GM23338 (cell line): ENCODE data around the gene PRC1. TPM values are rescaled to one million over a fixed set of nuclear protein-coding genes. Genes with fewer than 3 reads are reported as not detected.

ENCODE experiments used
- ATAC-seq: fragments of 200-7000 bp; cut with Tn5 transposase; 3 replicates; pipeline ENCODE4 v1.9.1; 2020
- DNase-seq: peaks from one replicate; pipeline ENCODE4 v3.0.0-alpha.2; 2015; ENCODE audit warnings: low spot score
- H2AFZ ChIP-seq: fragments of 200-600 bp; sonication (generic); 2 replicates; pipeline ENCODE4 v1.8.0; 2016; ENCODE audit warnings: antibody characterized with exemption, mild to moderate bottlenecking, moderate library complexity
- H3F3A ChIP-seq: fragments of 200-600 bp; sonication (generic); replicated peaks from 2 replicates; pipeline ENCODE4 v1.8.0; 2017; ENCODE audit warnings: antibody characterized with exemption, mixed run types, low read depth
- H3K27ac ChIP-seq: fragments of 200-600 bp; sonication (generic); 2 replicates; pipeline ENCODE4 v1.6.1; 2016; ENCODE audit warnings: low read depth
- H3K27me3 ChIP-seq: fragments of 200-600 bp; sonication (generic); 2 replicates; pipeline ENCODE4 v1.8.0; 2016; ENCODE audit warnings: mild to moderate bottlenecking, mixed run types, moderate library complexity; ENCODE audit not compliant: insufficient read depth
- H3K36me3 ChIP-seq: fragments of 200-600 bp; sonication (generic); 2 replicates; pipeline ENCODE4 v1.8.0; 2016; ENCODE audit warnings: mild to moderate bottlenecking; ENCODE audit not compliant: insufficient read depth
- H3K4me1 ChIP-seq: fragments of 200-600 bp; sonication (generic); 2 replicates; pipeline ENCODE4 v1.8.0; 2016; ENCODE audit warnings: mild to moderate bottlenecking, moderate library complexity; ENCODE audit not compliant: insufficient read depth
- H3K4me2 ChIP-seq: fragments of 200-600 bp; sonication (generic); 2 replicates; pipeline ENCODE4 v1.7.1; 2017; ENCODE audit warnings: mixed run types
- H3K4me3 ChIP-seq: fragments of 200-600 bp; sonication (generic); 2 replicates; pipeline ENCODE4 v1.6.1; 2016; ENCODE audit warnings: mixed run types
- H3K79me2 ChIP-seq: fragments of 200-600 bp; sonication (generic); replicated peaks from 2 replicates; pipeline ENCODE4 v1.8.0; 2017; ENCODE audit warnings: mild to moderate bottlenecking; ENCODE audit not compliant: insufficient read depth
- H3K9me2 ChIP-seq: fragments of 200-600 bp; sonication (generic); 2 replicates; pipeline ENCODE4 v1.8.0; 2017; ENCODE audit not compliant: insufficient read depth
- H4K20me1 ChIP-seq: fragments of 200-600 bp; sonication (generic); replicated peaks from 2 replicates; pipeline ENCODE4 v1.8.0; 2017; ENCODE audit warnings: mild to moderate bottlenecking; ENCODE audit not compliant: insufficient read depth
- H3K27ac Mint-ChIP-seq: 2 replicates; pipeline ENCODE4 v1.8.0; 2020; ENCODE audit warnings: inconsistent platforms, mild to moderate bottlenecking, moderate library complexity, mixed read lengths
- H3K27me3 Mint-ChIP-seq: 3 replicates; pipeline ENCODE4 v1.8.0; 2022; ENCODE audit warnings: low read depth, mild to moderate bottlenecking, moderate library complexity, mixed read lengths, inconsistent platforms; ENCODE audit not compliant: insufficient read depth, poor library complexity
- H3K36me3 Mint-ChIP-seq: 3 replicates; pipeline ENCODE4 v1.8.0; 2021; ENCODE audit warnings: low read depth, mild to moderate bottlenecking, inconsistent platforms, moderate library complexity, mixed read lengths
- H3K4me1 Mint-ChIP-seq: 3 replicates; pipeline ENCODE4 v1.8.0; 2020; ENCODE audit warnings: mild to moderate bottlenecking, inconsistent platforms, mixed read lengths
- H3K4me3 Mint-ChIP-seq: 3 replicates; pipeline ENCODE4 v1.8.0; 2021; ENCODE audit warnings: moderate library complexity, mild to moderate bottlenecking, inconsistent platforms, mixed read lengths
- H3K9me3 Mint-ChIP-seq: 3 replicates; pipeline ENCODE4 v1.8.0; 2020; ENCODE audit warnings: moderate library complexity, mild to moderate bottlenecking, inconsistent platforms, mixed read lengths
- CTCF ChIP-seq, 2 experiments: fragments of 200-600 bp in 1 of 2; sonication (generic) in 1 of 2; conservative IDR thresholded peaks; 2 replicates each; pipeline versions ENCODE4 v1.5.1 to v1.6.1; 2016 to 2017; ENCODE audit warnings: antibody characterized with exemption in 2 of 2, low read depth in 2 of 2, mild to moderate bottlenecking in 2 of 2, moderate library complexity in 1 of 2
- EZH2 ChIP-seq: fragments of 200-600 bp; sonication (generic); IDR thresholded peaks from one replicate; pipeline ENCODE4 v1.8.0; 2017; ENCODE audit warnings: antibody characterized with exemption, mild to moderate bottlenecking, low read depth; ENCODE audit not compliant: unreplicated experiment
- EZH2phosphoT487 ChIP-seq: fragments of 200-600 bp; sonication (generic); IDR thresholded peaks from one replicate; pipeline ENCODE4 v1.8.1; 2018; ENCODE audit warnings: antibody characterized with exemption; ENCODE audit not compliant: unreplicated experiment
- JUNB ChIP-seq: IDR thresholded peaks from one replicate; pipeline ENCODE4 v1.6.1; 2016; ENCODE audit warnings: antibody characterized with exemption; ENCODE audit not compliant: unreplicated experiment
- NANOG ChIP-seq: IDR thresholded peaks from 2 replicates; pipeline ENCODE4 v1.6.1; 2016; ENCODE audit warnings: antibody characterized with exemption, borderline replicate concordance
- POLR2AphosphoS5 ChIP-seq: IDR thresholded peaks from 2 replicates; pipeline ENCODE4 v1.6.1; 2016; ENCODE audit warnings: antibody characterized with exemption, low read depth
- REST ChIP-seq: IDR thresholded peaks from one replicate; pipeline ENCODE4 v1.6.1; 2018; ENCODE audit warnings: antibody characterized with exemption; ENCODE audit not compliant: unreplicated experiment
- STAT1 ChIP-seq: IDR thresholded peaks from one replicate; pipeline ENCODE4 v1.6.1; 2016; ENCODE audit warnings: antibody characterized with exemption; ENCODE audit not compliant: unreplicated experiment
- ZNF331 ChIP-seq: fragments of 250-450 bp; sonication (Bioruptor Pico); IDR thresholded peaks from 2 replicates; pipeline ENCODE4 v1.5.0; 2020; ENCODE audit warnings: low read depth, mild to moderate bottlenecking, moderate library complexity
- polyA plus RNA-seq: library from polyadenylated mRNA; unstranded; fragments of >200 nt; fragmentation: Nextera tagmentation; extraction: Ambion mirVana; gene quantifications from 2 replicates; pipeline ENCODE4 v1.2.1, GENCODE V29; 2016
- total RNA-seq: library from RNA; depleted of rRNA; stranded (reverse); fragments of >200 nt; shearing (Covaris generic); gene quantifications from 2 replicates; pipeline ENCODE4 v1.2.3, GENCODE V29; 2014
- TF ChIP-seq, protein P1 (sequence below): IDR thresholded peaks from 2 replicates; pipeline ENCODE4 v1.6.1; 2016; ENCODE audit warnings: antibody characterized with exemption

The PRC1 gene
- total and polyA plus RNA-seq, 2 experiments from 2014 or later = 102 to 150 TPM

DNA sequence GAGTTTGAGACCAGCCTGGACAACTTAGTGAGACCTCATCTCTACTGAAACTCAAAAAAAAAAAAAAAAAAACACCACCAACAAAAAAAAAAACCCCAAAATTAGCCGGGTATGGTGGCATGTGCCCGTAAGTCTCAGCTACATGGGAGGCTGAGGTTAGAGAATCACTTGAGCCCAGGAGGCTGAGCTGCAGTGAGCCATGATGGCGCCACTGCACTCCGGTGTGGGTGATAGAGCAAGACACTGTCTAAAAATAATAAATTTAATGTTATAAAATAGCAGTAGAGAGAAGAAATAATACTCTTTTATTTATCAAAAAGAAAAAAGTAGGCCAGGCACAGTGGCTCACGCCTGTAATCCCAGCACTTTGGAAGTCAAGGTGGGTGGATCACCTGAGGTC, 22.2 kb downstream of the PRC1 start:
- DNase-seq (no peak), ATAC-seq (no peak)
- Mint-ChIP-seq H3K4me1 (no peaks in the 10 kb centered on the region), H3K36me3 (peaks cover 79% of the 10 kb centered on the region), H3K9me3 (no peaks in the 10 kb centered on the region), H3K27me3 (peaks cover 3% of the 10 kb centered on the region), H3K4me3 (no peak overlapping the region), H3K27ac (no peak overlapping the region)
- H3K36me3 ChIP-seq = peaks cover 84% of the 10 kb centered on the region
- no peaks in the 10 kb centered on the region for H3K9me2 ChIP-seq
- H2AFZ ChIP-seq = no peak overlapping the region
- peaks cover 11% of the 10 kb centered on the region; the same call in 1 of the 2 replicates for H3F3A ChIP-seq
- no peaks in the 10 kb centered on the region for H3K27me3 ChIP-seq
- peaks cover 17% of the 10 kb centered on the region for H4K20me1 ChIP-seq
- TF ChIP-seq EZH2phosphoT487 = no peak
- TF ChIP-seq NANOG = no peak
- no peak for TF ChIP-seq CTCF (conservative IDR thresholded peaks at IDR 0.05; ENCODE audit: low read depth in 2 of 2)
- TF ChIP-seq, protein P1, sequence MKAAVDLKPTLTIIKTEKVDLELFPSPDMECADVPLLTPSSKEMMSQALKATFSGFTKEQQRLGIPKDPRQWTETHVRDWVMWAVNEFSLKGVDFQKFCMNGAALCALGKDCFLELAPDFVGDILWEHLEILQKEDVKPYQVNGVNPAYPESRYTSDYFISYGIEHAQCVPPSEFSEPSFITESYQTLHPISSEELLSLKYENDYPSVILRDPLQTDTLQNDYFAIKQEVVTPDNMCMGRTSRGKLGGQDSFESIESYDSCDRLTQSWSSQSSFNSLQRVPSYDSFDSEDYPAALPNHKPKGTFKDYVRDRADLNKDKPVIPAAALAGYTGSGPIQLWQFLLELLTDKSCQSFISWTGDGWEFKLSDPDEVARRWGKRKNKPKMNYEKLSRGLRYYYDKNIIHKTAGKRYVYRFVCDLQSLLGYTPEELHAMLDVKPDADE = no peak
- H3K27ac ChIP-seq = no peak overlapping the region
- H3K4me3 ChIP-seq = no peak overlapping the region
- H3K4me1 ChIP-seq = no peaks in the 10 kb centered on the region
- H3K79me2 ChIP-seq = no peaks in the 10 kb centered on the region
- no peak overlapping the region for H3K4me2 ChIP-seq

- Histone ChIP-seq H3K36me3 (peaks cover 82% of the 10 kb centered on the region), H2AFZ (no peak overlapping the region), H3K9me2 (no peaks in the 10 kb centered on the region), H4K20me1 (peaks cover 14% of the 10 kb centered on the region), H3F3A (peaks cover 6% of the 10 kb centered on the region; the same call in 1 of the 2 replicates), H3K4me2 (no peak overlapping the region), H3K27me3 (no peaks in the 10 kb centered on the region), H3K79me2 (no peaks in the 10 kb centered on the region; the same call in 1 of the 2 replicates), H3K4me3 (no peak overlapping the region), H3K4me1 (no peaks in the 10 kb centered on the region), H3K27ac (no peak overlapping the region)
- H3K9me3 Mint-ChIP-seq = no peaks in the 10 kb centered on the region
- no peak overlapping the region for H3K27ac Mint-ChIP-seq
- no peak overlapping the region for H3K4me3 Mint-ChIP-seq
- H3K4me1 Mint-ChIP-seq = no peaks in the 10 kb centered on the region
- peaks cover 79% of the 10 kb centered on the region for H3K36me3 Mint-ChIP-seq
- TF ChIP-seq EZH2phosphoT487 (no peak), ZNF331 (CRISPR knock-in tag) (no peak), EZH2 (no peak), POLR2AphosphoS5 (no peak), REST (no peak), JUNB (no peak), NANOG (no peak), CTCF (conservative IDR thresholded peaks at IDR 0.05; ENCODE audit: low read depth in 2 of 2) (no peak), STAT1 (no peak)
- TF ChIP-seq, protein P1 = no peak
- ATAC-seq = no peak
- DNase-seq = no peak
- peaks cover 3% of the 10 kb centered on the region for H3K27me3 Mint-ChIP-seq
These were observed 24.1 kb downstream of the PRC1 start for GRCh38 chr15:90970274-90970673.
